HEK293 (cell line): ENCODE data around the gene MAVS.

Source experiments
- REPIN1 ChIP-seq: fragments of 450-650 bp; formaldehyde crosslinking; IDR thresholded peaks from 2 replicates; pipeline ENCODE4 v1.5.1; 2017; ENCODE audit warnings: missing biosample characterization, missing genetic modification characterization, low read depth
- TCF7L2 ChIP-seq: IDR thresholded peaks from 2 replicates; pipeline ENCODE4 v1.6.1; 2011; ENCODE audit warnings: low read depth, mild to moderate bottlenecking, inconsistent platforms, low read length, moderate library complexity, borderline replicate concordance
- ZNF24 ChIP-seq: fragments of 450-650 bp; formaldehyde crosslinking; IDR thresholded peaks from 2 replicates; pipeline ENCODE4 v1.5.1; 2016; ENCODE audit warnings: missing biosample characterization, missing genetic modification characterization
- TF ChIP-seq, protein P1 (sequence below): fragments of 450-650 bp; formaldehyde crosslinking; IDR thresholded peaks from 2 replicates; pipeline ENCODE4 v1.5.1; 2016; ENCODE audit warnings: missing biosample characterization, missing genetic modification characterization

DNA sequence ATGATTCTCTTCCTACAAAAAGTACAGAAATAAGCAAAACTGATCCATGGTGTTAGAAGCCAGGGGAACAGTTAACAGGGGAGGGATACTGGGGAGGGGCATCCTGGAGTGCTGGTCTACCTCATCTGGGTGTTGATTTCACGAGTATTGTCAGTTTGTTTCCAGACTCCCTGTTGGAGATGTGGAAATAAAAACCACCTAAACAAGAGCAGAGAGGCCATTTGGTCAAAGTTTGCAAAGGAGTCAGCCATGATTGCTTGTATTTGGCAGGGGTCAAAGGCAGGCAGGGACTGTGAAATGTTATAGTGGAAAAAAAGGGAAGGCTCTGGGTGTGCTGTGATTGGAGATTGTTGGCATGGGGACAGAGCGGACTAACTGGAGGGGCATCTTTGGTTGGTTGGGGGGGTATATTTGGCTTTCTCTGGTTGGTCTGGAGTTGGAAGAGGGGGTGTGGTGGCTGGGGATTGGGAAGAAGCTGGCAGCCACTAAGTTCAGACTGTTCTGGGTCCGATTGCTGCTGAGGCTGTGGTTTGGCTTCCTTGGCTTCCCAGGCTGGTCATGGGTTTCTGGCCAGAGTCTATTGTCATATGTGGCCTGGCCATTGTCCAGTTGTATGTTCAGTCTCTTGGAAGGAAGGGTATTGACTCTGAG is 27.7 kb downstream of the MAVS start:
- TF ChIP-seq, protein P1, sequence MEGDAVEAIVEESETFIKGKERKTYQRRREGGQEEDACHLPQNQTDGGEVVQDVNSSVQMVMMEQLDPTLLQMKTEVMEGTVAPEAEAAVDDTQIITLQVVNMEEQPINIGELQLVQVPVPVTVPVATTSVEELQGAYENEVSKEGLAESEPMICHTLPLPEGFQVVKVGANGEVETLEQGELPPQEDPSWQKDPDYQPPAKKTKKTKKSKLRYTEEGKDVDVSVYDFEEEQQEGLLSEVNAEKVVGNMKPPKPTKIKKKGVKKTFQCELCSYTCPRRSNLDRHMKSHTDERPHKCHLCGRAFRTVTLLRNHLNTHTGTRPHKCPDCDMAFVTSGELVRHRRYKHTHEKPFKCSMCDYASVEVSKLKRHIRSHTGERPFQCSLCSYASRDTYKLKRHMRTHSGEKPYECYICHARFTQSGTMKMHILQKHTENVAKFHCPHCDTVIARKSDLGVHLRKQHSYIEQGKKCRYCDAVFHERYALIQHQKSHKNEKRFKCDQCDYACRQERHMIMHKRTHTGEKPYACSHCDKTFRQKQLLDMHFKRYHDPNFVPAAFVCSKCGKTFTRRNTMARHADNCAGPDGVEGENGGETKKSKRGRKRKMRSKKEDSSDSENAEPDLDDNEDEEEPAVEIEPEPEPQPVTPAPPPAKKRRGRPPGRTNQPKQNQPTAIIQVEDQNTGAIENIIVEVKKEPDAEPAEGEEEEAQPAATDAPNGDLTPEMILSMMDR (tag by site-specific recombination): no peak
- TF ChIP-seq ZNF24 (tag by site-specific recombination): no peak
- no peak for TF ChIP-seq REPIN1
- no peak for TF ChIP-seq TCF7L2
